ENCODE results near the gene NELFA. TPM values are rescaled to one million over a fixed set of nuclear protein-coding genes. Genes with fewer than 3 reads are reported as not detected.
A peak's percentile ranks its signal among the peaks of the same experiment; 100 is the strongest.

The NELFA gene
- total RNA-seq, 1 experiment from 2014 or later: 55.0 TPM

- no peaks in the 10 kb centered on the region for H3K79me1 ChIP-seq (ENCODE audit: insufficient read depth, low read depth, low read length, poor library complexity, severe bottlenecking)
- no peaks in the 10 kb centered on the region for H3K9me3 Mint-ChIP-seq
- no peak for TF ChIP-seq CTCF (conservative IDR thresholded peaks at IDR 0.05)
- no peak overlapping the region for H3K4me2 ChIP-seq (ENCODE audit: insufficient read depth, insufficient read length, low read length)
- H3T11ph ChIP-seq (ENCODE audit: low read length): no peak overlapping the region
- H3K23ac ChIP-seq (ENCODE audit: insufficient read length, low read depth, low read length): no peak overlapping the region
- H3K79me2 ChIP-seq (ENCODE audit: insufficient read depth, low read length): no peaks in the 10 kb centered on the region
- no peak overlapping the region for H4K8ac ChIP-seq (replicated peaks; ENCODE audit: insufficient read length, low read depth, low read length)
- no CpG with 5 or more reads among the region's 11 CpGs for WGBS (ENCODE audit: extremely low coverage, insufficient read length, low lambda C conversion rate)
- no peak overlapping the region for H4K91ac ChIP-seq (ENCODE audit: insufficient read length, low read depth, low read length)
- no peak overlapping the region for H3K4ac ChIP-seq (ENCODE audit: low read depth, low read length)
- H2BK5ac ChIP-seq (ENCODE audit: insufficient read length, low read length): no peak overlapping the region
- H3K9me3 ChIP-seq (ENCODE audit: control insufficient read depth, low read depth, low read length): no peaks in the 10 kb centered on the region
- no peak overlapping the region for H2BK20ac ChIP-seq (ENCODE audit: low read depth, low read length, poor library complexity, severe bottlenecking)
- peaks cover 0 to 2% of the 10 kb centered on the region in 2 experiments; a peak in 2 of 4 replicates for H3K4me1 Mint-ChIP-seq
- H3K27me3 Mint-ChIP-seq (ENCODE audit: low read depth): no peaks in the 10 kb centered on the region
- no peak overlapping the region for H2BK12ac ChIP-seq (ENCODE audit: insufficient read length, low read depth, low read length)
- no peak overlapping the region for H3K56ac ChIP-seq (ENCODE audit: insufficient read length, low read depth, low read length)
- peaks cover 34 to 86% (median 73%) of the 10 kb centered on the region in 3 experiments; a peak in 6 of 7 replicates for H3K36me3 Mint-ChIP-seq (ENCODE audit: insufficient read depth in 1 of 3, low read depth in 3 of 3)
- no peaks in the 10 kb centered on the region for H3K27me3 ChIP-seq (ENCODE audit: insufficient read depth, low read length)
- H3K23me2 ChIP-seq (ENCODE audit: insufficient read length, low read depth, low read length, poor library complexity, severe bottlenecking): no peaks in the 10 kb centered on the region
- no peak overlapping the region for H3K4me3 Mint-ChIP-seq
- peak overlapping the region in 2 of 3 experiments; percentile 26 to 41; a peak in 3 of 7 replicates for H3K27ac Mint-ChIP-seq
- no peak overlapping the region for H3K14ac ChIP-seq (ENCODE audit: insufficient read depth, low read length)
- H4K20me1 ChIP-seq (ENCODE audit: control insufficient read depth, insufficient read depth, insufficient read length): no peaks in the 10 kb centered on the region
- no peak overlapping the region for H3K9ac ChIP-seq (ENCODE audit: extremely low read depth, insufficient read length, low read length)
- DNase-seq: peak; percentile 24
- H2BK15ac ChIP-seq (ENCODE audit: low read depth, low read length): no peak overlapping the region
- no peak overlapping the region for H2AK5ac ChIP-seq (ENCODE audit: insufficient read length, low read length)
- no peak overlapping the region for H3K18ac ChIP-seq (ENCODE audit: insufficient read length, low read depth, low read length)
- H3K4me1 ChIP-seq (ENCODE audit: insufficient read depth, low read length): no peaks in the 10 kb centered on the region
- no peak overlapping the region for H2BK120ac ChIP-seq (ENCODE audit: low read depth, low read length, poor library complexity, severe bottlenecking)
- H2AFZ ChIP-seq (ENCODE audit: low read length): no peak overlapping the region
- no peak overlapping the region for H3K27ac ChIP-seq (ENCODE audit: insufficient read length, low read depth, low read length)
- H4K5ac ChIP-seq (ENCODE audit: insufficient read length, low read depth, low read length): no peak overlapping the region
Measured at GRCh38 chr4:1975880-1976279, 32.9 kb downstream of the NELFA start.

All from H9 (cell line).